ENCODE data around the gene DCAKD.

Gene DCAKD

DNA sequence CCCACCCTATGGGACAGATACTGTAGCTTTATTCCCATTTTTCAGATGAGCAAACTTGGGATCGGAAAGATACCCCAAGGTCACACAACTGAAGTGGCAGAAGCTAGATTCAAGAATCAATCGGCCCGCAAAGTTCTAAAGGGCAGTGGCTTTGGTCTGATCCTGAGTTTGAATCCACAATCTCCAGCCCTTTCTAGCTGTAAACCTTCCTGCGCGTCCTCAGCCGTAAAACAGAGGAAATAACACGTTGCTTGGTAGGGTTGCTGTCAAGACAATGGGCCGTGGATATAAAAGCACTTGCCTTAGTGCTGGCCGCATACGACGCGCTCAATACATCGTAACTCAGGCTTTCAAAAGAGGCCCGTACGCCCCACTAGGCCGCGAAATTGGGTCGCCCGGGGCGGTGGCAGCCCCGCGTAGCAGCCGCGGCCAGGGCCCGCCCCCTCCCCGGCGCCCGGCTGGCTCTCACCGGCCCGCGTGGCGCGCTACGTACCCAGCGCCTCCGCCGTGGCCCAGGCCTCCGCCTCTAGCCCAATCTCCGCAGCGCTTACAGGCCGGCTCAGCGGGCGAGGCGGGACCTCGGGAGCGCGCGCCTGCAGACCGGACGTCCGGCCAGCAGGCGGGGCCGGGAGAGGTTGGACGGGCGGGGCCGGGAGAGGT is at the start of gene DCAKD:
DCAKD (minus strand) TSS at position 573 of the 660 bp plus-strand sequence. CDS start 16,747 bp downstream, outside the sequence.
- TF ChIP-seq, protein P1, sequence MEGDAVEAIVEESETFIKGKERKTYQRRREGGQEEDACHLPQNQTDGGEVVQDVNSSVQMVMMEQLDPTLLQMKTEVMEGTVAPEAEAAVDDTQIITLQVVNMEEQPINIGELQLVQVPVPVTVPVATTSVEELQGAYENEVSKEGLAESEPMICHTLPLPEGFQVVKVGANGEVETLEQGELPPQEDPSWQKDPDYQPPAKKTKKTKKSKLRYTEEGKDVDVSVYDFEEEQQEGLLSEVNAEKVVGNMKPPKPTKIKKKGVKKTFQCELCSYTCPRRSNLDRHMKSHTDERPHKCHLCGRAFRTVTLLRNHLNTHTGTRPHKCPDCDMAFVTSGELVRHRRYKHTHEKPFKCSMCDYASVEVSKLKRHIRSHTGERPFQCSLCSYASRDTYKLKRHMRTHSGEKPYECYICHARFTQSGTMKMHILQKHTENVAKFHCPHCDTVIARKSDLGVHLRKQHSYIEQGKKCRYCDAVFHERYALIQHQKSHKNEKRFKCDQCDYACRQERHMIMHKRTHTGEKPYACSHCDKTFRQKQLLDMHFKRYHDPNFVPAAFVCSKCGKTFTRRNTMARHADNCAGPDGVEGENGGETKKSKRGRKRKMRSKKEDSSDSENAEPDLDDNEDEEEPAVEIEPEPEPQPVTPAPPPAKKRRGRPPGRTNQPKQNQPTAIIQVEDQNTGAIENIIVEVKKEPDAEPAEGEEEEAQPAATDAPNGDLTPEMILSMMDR (IDR thresholded peaks at IDR 0.05; ENCODE audit: poor library complexity, severe bottlenecking): no peak
- Histone ChIP-seq H3K36me3 (ENCODE audit: low read depth) (peaks cover 14% of the 10 kb centered on the region), H3K4me3 (ENCODE audit: severe bottlenecking) (peak within 1 kb of the TSS; percentile 67), H3K27me3 (ENCODE audit: insufficient read depth, poor library complexity, severe bottlenecking) (no peaks in the 10 kb centered on the region), H3K27ac (ENCODE audit: poor library complexity, severe bottlenecking) (peak within 1 kb of the TSS; percentile 97), H3K4me1 (ENCODE audit: insufficient read depth, poor library complexity, severe bottlenecking) (peaks cover 35% of the 10 kb centered on the region), H3K9me3 (ENCODE audit: severe bottlenecking) (no peaks in the 10 kb centered on the region)
- ATAC-seq (ENCODE audit: low read depth) (peak; percentile 92), DNase-seq (ENCODE audit: low spot score) (peak; percentile 96)

GRCh38 chr17:45098869-45099616 is 47.6 kb upstream of the DCAKD start:
- Histone ChIP-seq H3K4me3 (ENCODE audit: severe bottlenecking) (no peak overlapping the region), H3K27ac (ENCODE audit: poor library complexity, severe bottlenecking) (peak overlapping the region; percentile 12), H3K27me3 (ENCODE audit: insufficient read depth, poor library complexity, severe bottlenecking) (no peaks in the 10 kb centered on the region), H3K36me3 (ENCODE audit: low read depth) (peaks cover 93% of the 10 kb centered on the region), H3K9me3 (ENCODE audit: severe bottlenecking) (no peaks in the 10 kb centered on the region), H3K4me1 (ENCODE audit: insufficient read depth, poor library complexity, severe bottlenecking) (no peaks in the 10 kb centered on the region)
- ATAC-seq (ENCODE audit: low read depth): peak; percentile 94
- TF ChIP-seq, protein P1 (IDR thresholded peaks at IDR 0.05; ENCODE audit: poor library complexity, severe bottlenecking): peak; percentile 94
- DNase-seq (ENCODE audit: low spot score): no peak

DNA sequence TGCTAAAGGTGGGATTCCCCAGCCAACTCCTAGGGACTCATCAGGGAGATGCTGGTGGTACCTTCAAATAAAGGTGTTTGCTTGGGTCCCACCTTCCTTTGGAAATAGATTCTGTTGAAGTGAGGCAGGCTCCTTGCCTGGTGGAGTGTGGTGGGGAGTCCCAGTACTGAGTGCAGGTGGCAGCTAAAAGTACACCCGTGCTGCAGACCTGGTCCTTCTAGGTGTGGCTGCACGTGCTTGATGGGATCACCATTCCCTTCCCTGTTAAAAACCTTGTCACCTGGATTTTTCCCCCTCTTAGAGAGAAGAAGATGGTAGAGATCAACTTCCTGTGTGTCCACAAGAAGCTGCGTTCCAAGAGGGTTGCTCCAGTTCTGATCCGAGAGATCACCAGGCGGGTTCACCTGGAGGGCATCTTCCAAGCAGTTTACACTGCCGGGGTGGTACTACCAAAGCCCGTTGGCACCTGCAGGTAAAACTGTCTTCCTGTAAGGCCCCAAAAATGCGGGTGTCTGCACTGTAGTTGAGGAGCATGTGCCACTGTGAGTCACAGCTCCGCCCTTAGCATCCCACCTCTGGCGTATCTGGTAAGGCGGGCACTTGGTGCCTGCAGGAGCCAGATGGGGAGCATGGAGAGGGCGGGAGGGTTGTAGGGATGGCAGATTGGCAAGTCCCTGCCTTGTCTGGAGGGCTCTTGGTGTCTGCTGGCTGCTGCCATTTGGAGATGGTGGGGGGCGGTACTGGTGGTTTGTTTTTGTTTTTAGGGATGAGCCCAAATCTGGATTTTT is 46.8 kb upstream of the DCAKD start:
- Histone ChIP-seq H3K9me3 (ENCODE audit: severe bottlenecking) (no peaks in the 10 kb centered on the region), H3K4me1 (ENCODE audit: insufficient read depth, poor library complexity, severe bottlenecking) (peaks cover 4% of the 10 kb centered on the region), H3K27ac (ENCODE audit: poor library complexity, severe bottlenecking) (peak overlapping the region; percentile 12), H3K36me3 (ENCODE audit: low read depth) (peaks cover 93% of the 10 kb centered on the region), H3K4me3 (ENCODE audit: severe bottlenecking) (no peak overlapping the region), H3K27me3 (ENCODE audit: insufficient read depth, poor library complexity, severe bottlenecking) (no peaks in the 10 kb centered on the region)
- ATAC-seq (ENCODE audit: low read depth) (0 out of 3 replicates have a peak, but pooled peaks have one; percentile 28), DNase-seq (ENCODE audit: low spot score) (no peak)
- TF ChIP-seq, protein P1 (IDR thresholded peaks at IDR 0.05; ENCODE audit: poor library complexity, severe bottlenecking): no peak

DNA sequence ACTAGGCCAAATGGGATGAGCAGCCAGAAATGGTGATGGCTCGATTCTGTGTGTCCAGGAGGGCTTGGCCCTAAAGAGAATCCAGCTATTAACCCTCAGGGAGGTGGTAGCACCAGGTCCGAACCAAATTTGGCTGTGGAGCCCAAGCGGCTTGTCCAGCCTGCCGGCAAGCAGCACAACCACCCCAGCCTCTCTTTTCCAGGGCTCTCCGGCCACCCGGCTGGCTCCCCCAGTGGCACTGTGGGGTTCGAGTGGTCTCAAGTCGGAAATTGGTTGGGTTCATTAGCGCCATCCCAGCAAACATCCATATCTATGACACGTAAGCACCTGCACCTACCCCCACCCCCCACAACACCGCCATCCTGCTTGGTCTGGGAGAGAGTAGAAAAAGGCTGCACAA is 45.5 kb upstream of the DCAKD start:
- DNase-seq (ENCODE audit: low spot score) (no peak), ATAC-seq (ENCODE audit: low read depth) (no peak)
- H3K4me3 ChIP-seq (ENCODE audit: severe bottlenecking): no peak overlapping the region
- H3K9me3 ChIP-seq (ENCODE audit: severe bottlenecking): no peaks in the 10 kb centered on the region
- peaks cover 15% of the 10 kb centered on the region for H3K4me1 ChIP-seq (ENCODE audit: insufficient read depth, poor library complexity, severe bottlenecking)
- no peaks in the 10 kb centered on the region for H3K27me3 ChIP-seq (ENCODE audit: insufficient read depth, poor library complexity, severe bottlenecking)
- H3K36me3 ChIP-seq (ENCODE audit: low read depth): peaks cover 85% of the 10 kb centered on the region
- TF ChIP-seq, protein P1 (IDR thresholded peaks at IDR 0.05; ENCODE audit: poor library complexity, severe bottlenecking): no peak
- H3K27ac ChIP-seq (ENCODE audit: poor library complexity, severe bottlenecking): no peak overlapping the region

Measured in RWPE2 (cell line).